Suprapubic skin (tissue), 3 donors: Measurements from ENCODE around the gene SURF1.

Experiments used
- CTCF ChIP-seq, 2 donors: fragments of 200-600 bp in 1 of 2; fragments of 450-650 bp in 1 of 2; sonication (generic) in 1 of 2; IDR thresholded peaks; one replicate each; pipeline ENCODE4 v1.5.1; 2016 to 2019; ENCODE audit warnings: antibody characterized with exemption in 2 of 2, mild to moderate bottlenecking in 1 of 2, moderate library complexity in 1 of 2
- EP300 ChIP-seq: sonication (generic); formaldehyde crosslinking; IDR thresholded peaks from one replicate; pipeline ENCODE4 v1.6.1; 2017; ENCODE audit warnings: antibody characterized with exemption

- no peak for TF ChIP-seq CTCF (IDR thresholded peaks at IDR 0.05)
- TF ChIP-seq EP300: no peak
Measured at GRCh38 chr9:133323991-133324703, 32.1 kb downstream of the SURF1 start.
